Measurements from ENCODE around the gene DDX1.

DDX1 gene

DNA sequence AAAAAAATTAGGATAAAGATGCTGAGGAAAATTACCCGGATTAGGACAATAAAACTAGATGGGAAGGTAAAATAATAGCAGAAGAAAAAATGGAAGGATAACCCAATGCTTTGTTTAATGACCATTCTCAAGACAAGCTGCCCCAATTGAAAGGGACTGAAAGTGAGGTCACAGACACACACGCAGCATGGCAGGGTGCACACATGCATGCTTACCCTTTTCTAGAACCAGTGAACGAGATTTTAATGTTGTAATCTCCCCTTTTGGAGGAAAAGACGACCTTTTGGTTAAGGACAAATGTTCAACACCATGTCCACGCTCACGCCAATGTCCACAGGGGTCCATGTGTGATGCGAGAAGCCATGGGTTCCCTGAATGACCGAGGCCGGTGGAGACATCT is 70.9 kb downstream of the DDX1 start:
- DNase-seq (ENCODE audit: low read depth, low spot score) = no peak

DNA sequence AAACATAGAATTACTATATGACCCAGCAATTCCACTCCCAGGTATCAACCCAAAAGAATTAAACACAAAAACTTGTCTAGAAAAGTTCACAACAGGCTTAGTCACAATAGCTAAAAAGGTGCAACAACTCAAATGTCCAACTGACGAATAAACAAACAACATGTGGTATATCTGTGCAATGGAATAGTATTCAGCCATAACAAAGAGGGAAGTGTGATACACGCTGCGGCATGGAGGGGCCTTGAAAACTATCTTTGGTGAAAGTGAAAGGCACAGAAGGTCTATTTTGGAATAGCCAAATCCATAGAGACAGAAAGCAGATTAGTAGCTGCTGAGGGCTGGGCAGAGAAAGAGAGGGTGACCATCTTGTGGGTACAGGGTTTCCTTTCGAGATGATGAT is 72.1 kb downstream of the DDX1 start:
- DNase-seq (ENCODE audit: low read depth, low spot score) = no peak

DNA sequence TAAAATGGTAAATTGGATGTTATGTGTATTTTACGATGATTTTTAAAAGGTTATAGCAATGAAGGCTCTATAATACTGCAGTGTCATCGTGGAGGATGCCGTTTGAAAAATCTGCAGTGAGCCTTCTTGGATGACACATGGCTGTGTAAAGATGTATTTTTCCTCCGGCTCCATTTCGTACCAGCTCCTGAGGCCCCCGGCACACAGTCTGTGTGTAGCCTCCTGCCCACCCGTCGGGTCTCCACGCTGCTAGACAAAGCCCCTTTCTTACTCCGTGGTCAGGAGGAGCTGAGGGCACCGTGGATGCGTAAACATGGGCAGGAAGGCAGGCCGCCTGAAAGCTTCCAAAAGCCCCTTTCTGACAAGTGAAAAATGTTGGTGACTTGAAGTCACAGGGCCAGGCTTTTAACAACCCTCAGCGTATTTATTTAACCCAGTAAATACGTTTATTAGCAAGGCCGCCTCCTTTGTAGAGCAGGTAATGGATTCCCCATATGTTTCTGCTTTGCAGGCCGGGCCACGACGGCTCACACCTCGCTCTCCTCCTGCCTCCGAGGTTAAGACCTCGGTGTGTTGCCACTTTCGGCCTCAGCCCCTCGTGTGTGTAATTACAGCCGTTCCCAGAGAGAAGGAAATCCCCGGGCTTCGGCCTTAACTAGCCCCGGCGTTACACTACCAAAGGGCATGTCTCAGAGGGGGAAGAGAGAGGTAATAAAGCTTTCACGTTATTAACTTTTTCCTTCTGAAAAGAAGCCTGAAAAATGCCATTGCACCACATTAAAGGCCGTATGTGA is 72.8 kb downstream of the DDX1 start:
- DNase-seq (ENCODE audit: low read depth, low spot score) = no peak

DNA sequence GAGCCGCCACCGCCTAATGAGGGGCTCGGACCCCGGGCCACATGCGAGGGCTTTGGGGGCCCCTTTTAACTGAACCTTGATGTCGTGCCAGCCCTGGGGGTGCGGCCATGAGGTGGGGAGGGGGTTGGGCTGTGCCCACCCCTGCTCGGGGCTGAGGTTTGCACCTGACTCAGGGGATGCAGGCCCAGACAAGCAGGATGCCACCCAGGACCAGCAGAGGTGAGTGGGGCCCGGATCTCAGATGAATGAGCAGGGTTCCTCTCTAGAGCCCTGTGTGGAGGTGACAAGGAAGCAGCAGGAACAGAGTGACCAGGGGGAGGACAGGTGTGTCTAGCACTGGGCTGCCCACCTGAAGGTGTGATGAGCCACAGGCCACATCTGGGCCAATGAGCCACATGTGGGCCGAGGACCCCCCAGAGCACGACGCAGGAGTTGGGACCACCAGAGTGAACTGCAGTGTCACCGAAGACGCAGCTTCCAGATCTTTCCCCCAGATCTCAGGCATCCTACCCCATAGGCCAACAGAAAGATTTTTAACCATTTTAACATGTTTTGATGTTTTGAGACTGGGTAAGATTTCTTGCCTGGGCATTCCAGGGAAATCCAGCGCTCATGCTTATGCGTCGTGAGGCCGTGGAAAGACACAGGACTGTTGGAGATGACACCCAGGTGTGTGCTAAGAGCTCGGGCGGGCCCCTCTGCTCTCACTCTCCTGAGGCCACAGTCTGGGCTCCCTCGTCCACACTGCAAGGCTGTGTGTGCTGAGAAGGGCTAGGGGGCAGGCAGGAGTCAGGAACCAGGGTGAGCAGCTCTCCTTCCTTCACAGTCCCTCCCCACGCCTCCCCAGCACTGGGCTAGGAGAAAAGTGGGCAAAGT is 73.6 kb downstream of the DDX1 start:
- no peak for DNase-seq (ENCODE audit: low read depth, low spot score)

DNA sequence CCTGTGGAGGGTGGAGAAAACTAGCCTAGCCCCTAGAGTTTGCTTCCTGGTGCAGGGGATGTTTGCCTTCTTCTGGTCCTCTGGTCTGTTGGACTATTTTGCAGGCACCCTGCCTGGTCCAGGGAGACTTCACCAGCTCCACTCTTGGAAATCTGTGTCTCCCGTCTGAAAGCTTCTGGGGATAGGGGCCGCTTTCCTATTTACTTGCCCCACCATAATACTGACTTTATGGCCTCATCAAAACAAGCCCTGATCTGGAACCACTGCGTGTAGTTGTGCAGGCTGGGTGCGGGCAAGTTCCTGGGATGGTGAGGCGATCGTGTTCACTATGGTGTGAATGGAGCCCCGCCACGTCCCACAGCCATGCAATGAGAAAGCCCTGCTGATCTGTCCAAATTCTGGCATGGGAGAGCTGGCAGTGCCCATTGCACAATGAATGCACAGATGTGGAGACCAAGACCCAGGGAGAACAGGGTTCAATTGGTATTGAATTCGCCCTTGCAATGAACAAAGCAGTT is 74.3 kb downstream of the DDX1 start:
- DNase-seq (ENCODE audit: low read depth, low spot score) = no peak

DNA sequence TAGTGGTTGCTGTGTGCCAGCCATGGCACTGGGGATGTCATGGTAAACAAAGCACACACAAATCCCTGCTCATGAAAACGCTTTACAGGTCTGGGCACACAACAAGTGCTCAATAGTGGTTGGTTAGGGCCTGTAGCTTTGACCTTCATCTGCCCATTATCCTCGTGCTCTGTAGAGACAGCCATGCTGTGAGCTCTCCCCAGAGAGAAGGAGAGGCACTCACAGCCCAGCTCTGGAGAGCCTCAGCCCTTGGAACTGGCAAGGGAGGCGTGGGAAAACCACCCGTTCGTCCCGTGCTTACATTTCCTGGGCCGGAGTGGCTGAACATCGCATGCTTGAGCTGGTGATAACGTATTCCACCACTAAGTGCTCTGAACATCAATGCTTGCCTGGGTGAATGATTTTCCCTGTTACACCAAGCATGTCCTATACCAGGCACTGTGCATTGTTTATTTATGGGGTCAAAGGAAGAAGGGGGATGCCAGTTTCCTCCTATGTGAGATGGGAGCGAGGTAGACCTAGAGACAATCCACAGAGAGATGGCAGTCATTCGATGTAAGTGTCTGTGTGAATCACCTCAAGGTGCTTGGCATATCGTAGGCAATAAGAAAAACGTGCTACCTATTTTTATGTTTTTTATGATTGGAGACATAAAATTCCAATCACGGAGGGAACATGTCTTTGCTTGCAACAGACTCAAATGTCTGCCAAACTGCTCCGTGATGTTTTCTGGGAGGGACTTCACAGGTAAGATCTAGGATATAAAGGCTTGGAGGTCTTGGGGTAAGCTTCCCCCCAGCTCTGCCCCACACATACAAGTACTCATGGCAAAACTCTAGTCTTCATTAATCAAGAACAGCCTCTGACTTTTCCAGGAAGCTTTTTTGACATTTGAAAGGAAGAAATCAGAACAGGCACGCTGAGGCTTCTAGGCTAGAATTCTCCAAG is 75.5 kb downstream of the DDX1 start:
- DNase-seq (ENCODE audit: low read depth, low spot score) = no peak

DNA sequence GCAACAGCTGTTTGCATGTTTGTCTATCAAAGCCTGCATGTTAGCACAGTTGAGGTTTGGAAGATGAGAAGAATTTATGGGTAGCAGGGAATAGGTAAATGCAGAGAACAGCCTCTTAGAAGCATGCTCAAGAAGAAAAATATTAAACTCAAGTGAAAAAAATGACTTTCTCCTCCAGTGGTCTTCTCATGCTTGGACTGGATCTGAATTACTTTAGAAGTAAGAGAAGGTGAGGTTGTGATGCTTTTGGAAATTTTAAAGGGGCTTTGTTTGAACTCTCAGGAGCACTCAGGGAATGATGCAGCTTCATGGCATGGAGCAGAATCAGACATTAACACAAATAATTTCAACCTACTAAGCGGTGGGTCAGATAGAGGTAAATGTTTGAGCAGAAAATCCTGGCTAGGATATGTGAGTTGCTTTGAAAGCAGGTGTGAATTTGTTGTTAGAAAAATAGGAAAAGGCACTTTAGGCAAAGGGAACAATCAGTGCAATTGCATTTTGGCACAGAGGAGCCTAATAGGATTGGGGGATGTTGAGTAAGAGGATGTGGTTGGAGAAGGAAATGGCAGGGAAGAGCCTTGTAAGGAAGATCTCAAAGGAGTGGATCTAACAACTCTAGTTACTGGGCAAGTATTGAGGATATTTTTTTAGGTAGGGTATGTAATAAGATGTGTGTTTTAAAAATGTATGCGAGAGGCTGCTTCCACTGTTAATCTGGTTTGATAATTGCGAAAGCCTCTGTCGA is 76.3 kb downstream of the DDX1 start:
- DNase-seq (ENCODE audit: low read depth, low spot score) = no peak

DNA sequence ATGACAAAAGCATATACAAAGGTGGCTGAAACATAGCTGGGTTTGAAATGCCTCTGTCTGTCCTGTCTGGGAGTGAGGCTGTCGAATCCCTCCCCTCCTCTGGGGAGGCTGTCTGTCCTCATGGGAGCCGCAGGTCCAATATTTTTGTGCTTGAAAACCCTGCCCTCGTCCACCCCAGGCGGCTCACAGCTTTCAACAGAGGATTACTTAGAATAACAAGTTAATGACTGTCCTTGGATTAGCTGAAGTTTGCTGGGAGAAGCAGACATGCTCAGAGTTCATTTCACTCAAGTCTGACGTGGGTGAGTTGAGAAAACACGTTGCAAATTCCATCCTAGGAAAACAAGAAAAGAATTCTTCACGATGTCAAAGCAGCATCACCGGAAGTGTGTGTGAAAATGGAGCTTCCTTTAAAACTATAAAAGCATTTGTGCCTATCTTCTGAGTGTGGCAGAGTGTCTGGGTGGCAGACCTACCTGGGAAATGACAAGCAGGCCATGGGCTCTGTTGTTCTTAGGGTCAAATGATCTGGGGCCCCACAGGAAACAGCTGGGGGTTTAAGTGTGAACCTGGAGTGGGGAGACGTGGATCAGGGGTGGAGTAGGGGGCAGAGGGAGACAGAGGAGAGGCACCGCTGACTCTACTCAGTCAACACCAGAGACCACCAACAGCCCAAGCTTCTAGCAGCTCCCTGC is 77.1 kb downstream of the DDX1 start:
- no peak for DNase-seq (ENCODE audit: low read depth, low spot score)

DNA sequence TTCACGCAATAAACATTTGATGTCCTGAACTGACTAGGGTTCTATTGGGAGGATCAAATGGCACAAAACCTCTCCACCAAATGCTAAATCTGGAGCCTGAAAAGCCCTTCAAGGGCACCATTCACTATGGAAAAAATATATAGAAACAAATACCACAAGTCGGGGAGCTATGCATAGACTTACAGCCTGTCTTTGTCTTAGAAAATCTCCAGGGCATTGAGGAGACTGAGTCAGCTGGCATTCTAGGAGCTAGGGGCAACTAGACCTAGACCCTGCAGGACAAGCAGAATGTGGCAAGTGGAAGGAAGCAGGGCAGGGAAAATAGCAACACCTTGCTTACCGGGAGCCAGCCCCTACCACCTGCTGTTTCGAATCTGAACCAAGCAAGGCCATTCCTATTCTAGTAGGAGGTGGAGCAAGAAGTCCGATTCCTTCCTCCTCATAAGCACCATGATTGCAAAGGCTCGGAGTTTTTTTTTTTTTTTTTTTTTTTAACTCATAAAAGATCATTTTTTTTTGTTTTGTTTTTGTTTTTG is 77.8 kb downstream of the DDX1 start:
- no peak for DNase-seq (ENCODE audit: low read depth, low spot score)

DNA sequence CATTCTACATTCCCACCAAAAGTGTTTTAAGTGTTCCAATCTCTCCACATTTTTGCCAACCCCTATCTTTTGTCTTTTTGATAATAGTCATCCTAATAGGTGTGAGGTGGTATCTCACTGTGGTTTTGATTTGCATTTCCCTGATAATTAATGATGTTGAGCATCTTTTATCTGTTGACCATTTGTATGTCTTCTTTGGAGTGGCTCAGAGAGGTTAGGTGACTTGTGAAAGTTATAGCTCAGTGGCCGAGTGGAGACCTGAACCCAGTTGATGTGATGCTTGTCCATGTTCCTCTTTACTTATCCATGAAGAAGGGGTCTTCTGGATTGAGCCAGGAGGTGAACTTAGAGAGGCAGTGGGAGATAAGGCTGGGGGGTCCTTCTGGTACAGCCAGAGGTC is 78.8 kb downstream of the DDX1 start:
- DNase-seq (ENCODE audit: low read depth, low spot score) = no peak

DNA sequence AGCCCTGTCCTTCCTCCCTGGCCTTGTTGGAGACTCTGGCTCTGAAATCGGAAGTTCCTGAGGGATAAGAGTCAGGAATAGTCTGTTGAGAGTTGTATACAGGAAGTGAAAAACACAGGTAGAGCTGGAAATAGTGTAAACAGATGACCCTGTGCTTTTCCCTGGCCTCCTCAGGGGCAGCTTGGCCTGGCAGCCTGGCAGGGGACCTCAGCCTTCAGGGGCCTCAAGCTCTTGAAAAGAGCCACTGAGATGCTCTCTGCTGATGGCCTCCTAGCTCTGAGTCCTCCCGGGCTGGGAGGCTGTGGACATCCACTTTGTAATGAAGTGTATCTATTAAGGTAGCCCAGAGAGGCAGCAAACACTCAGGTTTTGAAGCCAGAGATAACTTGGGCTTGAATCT is 79.3 kb downstream of the DDX1 start:
- DNase-seq (ENCODE audit: low read depth, low spot score) = no peak

DNA sequence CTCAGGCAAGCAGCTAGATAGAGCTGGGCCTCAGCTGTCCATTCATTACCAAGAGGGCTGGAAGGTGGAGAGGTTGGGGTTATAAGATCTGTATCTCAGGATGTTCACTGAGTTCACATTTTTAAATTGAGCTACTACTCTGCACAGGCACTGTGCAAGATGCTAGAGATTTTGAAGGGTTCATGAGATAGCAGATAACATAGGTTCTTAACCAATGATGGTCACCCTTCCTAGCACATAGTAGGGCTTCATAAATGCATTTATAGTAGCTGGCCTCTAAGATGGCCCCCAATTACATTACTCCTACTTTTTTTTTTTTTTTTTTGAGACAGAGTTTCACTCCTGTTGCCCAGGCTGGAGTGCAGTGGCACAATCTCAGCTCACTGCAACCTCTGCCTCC is 79.7 kb downstream of the DDX1 start:
- no peak for DNase-seq (ENCODE audit: low read depth, low spot score)

DNA sequence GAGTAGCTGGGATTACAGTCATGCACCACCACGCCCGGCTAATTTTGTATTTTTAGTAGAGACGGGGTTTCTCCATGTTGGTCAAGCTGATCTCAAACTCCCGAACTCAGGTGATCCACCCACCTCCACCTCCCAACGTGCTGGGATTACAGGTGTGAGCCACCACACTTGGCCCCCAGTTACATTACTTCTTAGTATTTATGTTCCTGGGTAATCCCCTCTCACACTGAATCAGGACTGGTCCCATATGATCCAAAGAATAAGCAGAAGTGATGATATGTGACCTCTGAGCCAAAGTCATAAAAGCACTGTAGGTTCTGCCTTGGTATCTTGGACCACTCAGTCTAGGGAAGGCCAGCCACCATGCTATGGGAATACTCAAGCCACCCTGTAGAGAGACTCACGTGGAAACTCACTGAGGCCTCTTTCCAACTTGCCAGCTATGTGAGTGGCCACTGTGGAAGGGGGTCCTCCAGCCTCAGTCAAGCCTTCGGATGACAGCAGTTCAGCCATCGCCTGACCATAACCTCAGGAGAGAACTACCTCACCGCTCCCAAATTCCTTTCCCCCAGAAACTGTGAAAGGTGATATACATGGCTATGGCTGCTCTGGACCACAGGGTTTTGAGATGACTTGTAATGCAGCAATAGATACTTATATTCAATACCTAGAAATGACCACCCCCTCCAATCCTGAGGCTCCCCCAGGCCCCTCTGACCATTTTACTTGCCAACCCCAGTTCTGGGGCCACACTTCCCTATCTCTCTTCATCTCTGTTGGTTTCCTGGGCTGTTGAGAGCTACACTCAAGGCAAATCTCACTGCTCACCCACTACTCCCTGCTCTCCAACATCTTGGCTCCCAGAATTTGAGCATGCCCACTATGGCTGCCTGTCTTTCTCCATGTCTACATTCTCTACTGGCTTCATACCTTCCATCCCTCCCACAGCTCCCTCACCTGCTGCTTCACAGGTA is 80.5 kb downstream of the DDX1 start:
- no peak for DNase-seq (ENCODE audit: low read depth, low spot score)

DNA sequence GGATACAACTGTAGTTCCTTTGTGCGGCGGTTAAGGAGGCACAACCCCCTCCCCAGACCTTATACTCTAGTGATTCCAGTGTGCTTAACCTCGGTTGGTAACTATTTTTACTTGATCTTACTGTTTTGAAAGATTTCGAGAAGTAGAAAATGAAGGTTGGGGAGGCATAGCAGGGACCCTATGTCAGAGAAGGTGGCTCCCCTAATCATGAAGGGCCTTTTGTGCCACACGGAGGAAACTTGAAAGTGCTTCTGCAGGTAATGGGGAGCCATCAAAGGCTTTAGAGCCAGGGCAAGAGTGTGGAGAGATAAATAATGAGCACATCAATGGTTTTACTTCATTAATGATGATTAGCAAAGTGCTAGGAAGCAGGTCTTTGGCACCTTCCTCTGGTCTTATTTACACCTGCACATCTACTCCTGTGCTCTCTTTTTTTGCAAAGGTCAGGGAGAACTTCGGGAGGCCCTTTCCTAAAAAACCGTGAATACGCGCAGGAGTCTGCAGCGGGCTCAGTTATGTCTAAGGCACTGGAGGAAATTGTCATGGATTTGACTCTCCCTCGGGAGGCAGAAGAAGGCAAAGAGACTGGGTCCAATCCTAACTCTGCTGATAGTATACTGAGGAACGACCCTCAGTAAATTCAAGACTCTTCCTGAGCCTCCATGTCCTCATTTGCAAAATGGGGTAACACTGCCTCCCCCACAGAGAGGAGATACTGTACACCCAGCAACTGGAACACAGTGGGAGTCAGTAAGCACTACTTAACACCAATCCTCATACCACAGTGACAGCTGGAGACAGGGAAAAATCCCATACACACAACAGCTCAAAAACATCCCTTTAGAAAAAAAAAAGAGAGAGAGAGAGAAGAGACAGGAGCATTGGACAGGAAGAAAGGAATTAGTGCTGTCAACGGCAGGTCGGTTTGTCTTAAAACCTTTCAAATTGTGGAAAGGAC is 81.6 kb downstream of the DDX1 start:
- DNase-seq (ENCODE audit: low read depth, low spot score) = no peak

DNA sequence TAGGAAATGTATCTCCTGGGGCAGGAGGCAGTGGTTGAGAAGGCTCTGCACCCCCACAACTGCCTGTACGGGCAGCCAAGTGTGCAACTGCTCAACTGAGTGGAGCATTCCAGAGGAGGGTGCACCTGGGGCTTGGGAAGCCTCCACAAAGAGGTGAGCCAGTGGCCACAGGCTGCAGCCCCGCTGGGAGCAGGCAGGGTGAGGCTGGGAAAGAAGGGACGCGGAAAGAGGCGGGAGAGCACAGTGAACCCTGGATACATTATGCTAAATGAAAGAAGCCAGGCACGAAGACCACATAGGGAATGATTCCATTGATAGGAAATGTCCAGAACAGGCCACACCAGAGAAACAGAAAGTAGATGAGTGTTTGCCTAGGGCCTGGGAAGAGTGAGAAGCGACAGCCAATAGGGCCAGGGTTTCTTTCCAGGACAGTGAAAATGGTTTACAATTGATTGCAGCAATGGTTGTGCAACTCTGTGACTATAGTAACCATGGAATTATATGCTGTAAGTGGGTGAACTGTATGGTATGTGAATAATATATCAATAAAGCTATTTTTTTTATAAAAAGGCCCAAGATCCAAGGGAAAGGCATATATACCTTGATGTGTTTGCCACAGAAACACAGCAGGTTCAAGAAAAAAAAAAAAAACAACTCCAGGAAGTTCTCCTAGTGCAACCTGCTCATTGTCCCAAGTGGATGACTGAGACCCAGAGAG is 82.4 kb downstream of the DDX1 start:
- DNase-seq (ENCODE audit: low read depth, low spot score) = no peak

DNA sequence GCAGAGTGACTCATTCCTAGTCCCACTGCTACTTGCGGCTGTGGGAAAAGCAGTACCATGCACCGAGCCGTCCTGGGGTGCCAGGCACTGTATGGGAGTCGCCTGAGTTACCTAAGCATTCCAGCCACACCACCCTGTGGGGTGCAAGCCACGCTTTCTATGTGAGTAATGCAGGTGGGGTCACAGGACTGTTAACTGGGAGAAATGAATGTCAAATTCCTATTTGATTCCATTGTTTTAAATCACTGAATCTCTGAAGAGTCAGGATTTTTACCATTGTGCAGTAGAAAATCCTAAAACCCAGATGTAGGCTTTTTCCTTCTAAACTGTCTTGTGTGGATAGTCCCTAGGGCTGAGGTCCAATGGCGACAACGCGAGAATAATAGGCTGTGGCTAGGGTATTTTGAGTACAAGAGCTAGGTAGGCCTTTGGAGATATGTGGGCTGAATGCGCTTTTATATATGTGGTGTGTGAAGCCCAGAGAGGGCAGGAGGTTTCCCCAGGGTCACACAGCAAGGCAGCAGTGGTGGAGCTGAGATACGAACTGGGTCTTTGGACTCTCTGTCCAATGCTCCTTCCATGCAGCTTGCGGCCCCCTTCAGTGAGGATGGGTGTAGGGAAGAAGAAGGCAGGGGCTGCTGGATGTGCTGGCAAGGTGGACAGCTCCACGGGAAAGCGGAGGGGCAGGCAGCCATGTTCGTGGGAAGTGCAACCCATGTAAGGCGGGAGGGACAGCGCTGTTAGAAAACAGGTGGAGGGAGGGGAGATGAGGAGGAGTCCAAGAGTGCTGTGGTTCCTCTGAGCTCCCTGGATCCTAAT is 83.2 kb downstream of the DDX1 start:
- no peak for DNase-seq (ENCODE audit: low read depth, low spot score)
